ENCODE measurements around the gene TP63. TPM values are rescaled to one million over a fixed set of nuclear protein-coding genes. Genes with fewer than 3 reads are reported as not detected.
A peak's percentile ranks its signal among the peaks of the same experiment; 100 is the strongest.

Gene TP63
- total RNA-seq, 1 donor from 2014 or later, result not detected

DNA sequence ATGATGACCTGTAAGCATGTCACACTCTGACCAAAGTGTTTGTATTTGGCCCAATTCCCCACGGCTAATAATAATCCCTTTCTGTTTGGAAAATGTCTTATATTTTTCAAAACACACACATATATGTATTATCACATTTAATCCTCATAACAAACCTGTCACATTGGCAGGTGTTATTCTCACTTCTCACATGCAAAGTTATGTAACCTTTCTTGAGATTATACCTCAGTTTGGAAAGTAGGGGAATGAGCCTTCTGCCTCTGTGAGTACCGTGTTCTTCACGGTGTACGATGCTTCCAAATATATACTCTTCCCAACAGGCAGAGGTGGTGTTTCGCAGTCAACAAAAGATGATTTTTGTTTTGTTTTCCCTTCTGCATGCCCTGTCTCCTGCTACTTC lies 205.6 kb downstream of the TP63 start:
- DNase-seq (ENCODE audit: low read depth), result no peak
- TF ChIP-seq CTCF (conservative IDR thresholded peaks at IDR 0.05; ENCODE audit: low read depth, low read length), result no peak
- no peak overlapping the region for H3K4me3 ChIP-seq (ENCODE audit: low read depth, low read length)

DNA sequence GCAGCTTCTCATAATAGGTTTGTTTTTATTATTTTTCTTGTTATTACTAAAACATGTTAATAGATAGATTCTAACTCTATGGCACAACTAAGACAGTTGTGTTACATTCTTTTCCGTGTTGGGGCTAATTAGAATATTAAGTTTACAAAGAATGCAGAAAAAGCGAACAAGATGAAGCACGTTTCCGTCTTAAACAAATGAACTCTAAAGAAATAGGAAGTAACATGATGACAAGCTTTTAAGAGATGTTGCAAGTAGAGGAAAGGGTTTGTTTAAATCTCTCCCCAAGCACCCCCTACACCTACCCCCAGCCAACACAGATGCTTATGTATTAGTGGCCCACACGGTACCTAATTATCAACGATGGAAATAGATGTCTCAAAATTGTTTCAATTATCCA lies 207.1 kb downstream of the TP63 start:
- H3K4me3 ChIP-seq (ENCODE audit: low read depth, low read length), result no peak overlapping the region
- no peak for TF ChIP-seq CTCF (conservative IDR thresholded peaks at IDR 0.05; ENCODE audit: low read depth, low read length)
- DNase-seq (ENCODE audit: low read depth), result no peak

DNA sequence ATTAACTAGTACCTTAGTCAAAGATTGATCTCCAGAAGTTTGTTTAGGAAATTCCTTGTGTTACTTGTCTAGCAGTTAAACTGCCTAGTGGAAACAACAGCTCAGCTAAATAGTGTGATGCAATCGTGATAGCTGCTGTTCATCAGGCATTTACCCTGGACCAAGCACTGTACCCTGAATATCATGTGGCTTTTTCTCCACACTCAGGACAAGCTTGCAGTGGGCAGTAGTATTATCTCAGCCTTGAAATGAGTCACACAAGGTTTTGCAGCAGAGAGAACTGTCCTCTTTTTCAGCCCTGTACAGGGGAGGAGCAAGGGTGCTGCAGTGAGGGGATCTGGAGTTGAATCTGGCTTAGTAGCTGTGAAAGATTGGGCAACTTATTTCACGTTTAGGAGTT lies 208.4 kb downstream of the TP63 start:
- H3K4me3 ChIP-seq (ENCODE audit: low read depth, low read length), result no peak overlapping the region
- TF ChIP-seq CTCF (conservative IDR thresholded peaks at IDR 0.05; ENCODE audit: low read depth, low read length), result no peak
- peak; percentile 96 for DNase-seq (ENCODE audit: low read depth)

DNA sequence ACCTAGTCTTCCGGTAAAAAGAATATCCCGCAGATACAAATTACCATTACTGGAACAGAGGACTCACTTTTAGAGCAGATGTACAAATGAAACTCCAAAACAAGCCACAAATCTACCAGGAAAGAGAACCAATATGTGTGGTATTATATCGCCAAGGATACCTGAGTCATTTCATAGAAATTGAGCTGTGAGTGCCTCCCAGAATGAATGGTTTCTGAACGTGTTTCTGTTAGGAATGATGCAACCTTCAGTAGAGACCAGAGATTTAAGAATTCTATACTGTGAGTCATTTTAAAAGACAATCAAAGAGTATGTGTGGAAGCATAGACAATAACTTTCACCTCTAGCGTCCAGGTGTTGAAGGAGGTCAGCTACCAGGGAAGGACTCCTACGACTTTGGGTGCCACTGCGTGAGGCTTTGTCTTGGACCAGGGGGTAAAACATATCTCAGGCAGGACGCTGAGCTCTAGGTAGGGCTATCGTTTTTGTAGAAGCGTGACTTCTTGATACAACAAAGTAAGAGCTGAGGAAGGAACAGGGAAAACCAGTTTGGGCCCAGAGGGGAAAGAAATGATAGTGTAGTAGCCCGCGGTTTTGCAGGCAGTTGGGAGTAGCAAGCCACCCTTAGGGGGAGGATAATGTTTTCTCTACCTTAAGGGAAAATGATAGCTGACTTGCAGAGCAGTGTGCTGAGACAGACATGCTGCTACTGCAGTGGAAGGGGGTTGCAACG lies 210.4 kb downstream of the TP63 start:
- no peak for TF ChIP-seq CTCF (conservative IDR thresholded peaks at IDR 0.05; ENCODE audit: low read depth, low read length)
- no peak overlapping the region for H3K4me3 ChIP-seq (ENCODE audit: low read depth, low read length)
- peak; percentile 33 for DNase-seq (ENCODE audit: low read depth)

DNA sequence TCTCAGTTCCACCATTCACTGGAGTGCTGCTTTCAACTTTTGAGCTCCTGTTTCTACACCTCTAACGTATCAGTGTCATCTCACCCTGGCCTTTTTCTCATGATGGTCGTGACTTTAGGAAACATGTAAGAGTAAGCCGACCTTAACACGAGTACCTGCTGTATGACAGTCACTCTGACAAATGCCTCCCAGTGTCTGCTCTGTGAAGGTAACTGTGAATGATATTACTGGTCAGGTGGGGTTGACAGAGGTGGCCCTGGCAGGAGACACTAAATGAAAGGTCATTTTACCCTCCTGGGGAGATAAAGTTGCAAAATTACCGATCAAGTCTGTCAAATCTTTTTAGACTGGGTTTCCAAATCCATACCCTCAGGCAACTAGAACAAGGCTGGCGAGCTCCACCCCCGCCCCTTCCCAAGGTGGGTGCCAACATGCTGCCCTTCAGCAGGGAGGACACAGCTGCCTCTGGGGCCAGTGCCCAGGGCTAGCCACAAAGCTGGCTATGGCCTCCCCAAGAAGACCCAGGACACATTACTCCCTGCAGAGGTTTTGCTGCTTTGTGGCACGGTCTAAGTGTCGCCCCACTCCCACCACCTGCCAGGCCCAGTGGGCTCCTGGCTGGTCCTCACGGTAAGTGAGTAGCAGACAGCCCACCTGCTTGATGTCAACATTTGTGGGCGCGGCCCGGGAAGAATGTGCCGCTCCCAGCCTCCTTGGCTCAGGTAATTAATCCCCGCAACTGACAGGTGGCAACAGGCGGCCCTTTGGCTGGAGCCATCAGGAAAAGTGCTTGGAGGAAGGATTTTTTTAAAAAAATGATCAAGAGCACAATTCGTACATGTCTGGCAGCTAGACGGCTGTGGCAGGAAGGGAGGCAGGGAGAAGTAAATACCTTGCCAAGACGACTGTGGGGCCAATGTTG lies 211.8 kb downstream of the TP63 start:
- H3K4me3 ChIP-seq (ENCODE audit: low read depth, low read length), result no peak overlapping the region
- no peak for TF ChIP-seq CTCF (conservative IDR thresholded peaks at IDR 0.05; ENCODE audit: low read depth, low read length)
- DNase-seq (ENCODE audit: low read depth), result no peak

- TF ChIP-seq CTCF (conservative IDR thresholded peaks at IDR 0.05; ENCODE audit: low read depth, low read length), result no peak
- no peak for DNase-seq (ENCODE audit: low read depth)
- H3K4me3 ChIP-seq (ENCODE audit: low read depth, low read length), result no peak overlapping the region
Observed at GRCh38 chr3:189845069-189845468, 213.9 kb downstream of the TP63 start.
